ENCODE results near the gene RARRES2.
A peak's percentile ranks its signal among the peaks of the same experiment; 100 is the strongest.

The RARRES2 gene

DNA sequence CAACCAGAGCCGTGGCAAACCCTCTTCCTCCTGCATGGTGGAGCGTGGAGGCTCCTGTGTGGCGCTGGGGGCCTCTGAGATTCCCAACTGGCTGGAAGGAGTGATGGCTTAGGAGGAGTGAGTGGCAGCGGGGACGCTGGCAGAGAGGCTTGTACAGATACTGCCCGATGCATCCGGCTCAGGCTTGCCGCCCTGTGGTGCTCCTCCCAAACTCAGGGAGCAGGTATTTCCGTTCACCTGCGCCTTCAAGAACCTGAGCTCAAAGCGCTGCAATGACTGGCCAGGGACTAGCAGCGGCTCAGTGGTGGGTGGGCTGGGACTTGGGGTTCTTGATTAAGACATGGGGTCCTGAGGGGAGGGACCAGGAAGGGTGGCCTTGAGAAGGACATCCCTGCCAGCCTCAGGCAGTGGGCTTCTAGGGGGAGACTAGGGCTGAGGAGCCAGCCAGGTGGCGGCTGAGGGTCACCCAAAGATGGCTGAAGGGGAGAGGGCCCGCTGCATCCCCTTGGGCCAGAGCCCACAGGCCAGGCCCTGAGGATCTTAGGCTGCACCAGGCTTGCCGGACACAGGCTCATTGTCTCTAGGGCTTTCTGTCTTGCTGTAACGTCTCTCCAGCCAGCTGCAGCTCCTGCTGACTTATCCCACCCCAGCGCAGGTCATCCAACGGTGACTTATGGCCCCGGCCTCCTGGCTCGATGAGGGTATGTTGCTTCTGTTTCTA lies 40.9 kb upstream of the RARRES2 start:
- peak overlapping the region; percentile 7; the same call in 1 of the 2 replicates for H3K9ac ChIP-seq (ENCODE audit: low read length)
- H3K27ac ChIP-seq (ENCODE audit: low read depth, low read length), result peak overlapping the region; percentile 33
- no peaks in the 10 kb centered on the region for H3K36me3 ChIP-seq (ENCODE audit: low read length)
- no peak overlapping the region for H2AFZ ChIP-seq (ENCODE audit: low read depth, low read length, severe bottlenecking)
- no peaks in the 10 kb centered on the region for H3K9me3 ChIP-seq (ENCODE audit: insufficient read depth, low read length)
- H3F3A ChIP-seq (ENCODE audit: insufficient read depth), result peaks cover 13% of the 10 kb centered on the region
- TF ChIP-seq EZH2phosphoT487 (conservative IDR thresholded peaks at IDR 0.05; ENCODE audit: low read length), result no peak
- TF ChIP-seq, protein P1, sequence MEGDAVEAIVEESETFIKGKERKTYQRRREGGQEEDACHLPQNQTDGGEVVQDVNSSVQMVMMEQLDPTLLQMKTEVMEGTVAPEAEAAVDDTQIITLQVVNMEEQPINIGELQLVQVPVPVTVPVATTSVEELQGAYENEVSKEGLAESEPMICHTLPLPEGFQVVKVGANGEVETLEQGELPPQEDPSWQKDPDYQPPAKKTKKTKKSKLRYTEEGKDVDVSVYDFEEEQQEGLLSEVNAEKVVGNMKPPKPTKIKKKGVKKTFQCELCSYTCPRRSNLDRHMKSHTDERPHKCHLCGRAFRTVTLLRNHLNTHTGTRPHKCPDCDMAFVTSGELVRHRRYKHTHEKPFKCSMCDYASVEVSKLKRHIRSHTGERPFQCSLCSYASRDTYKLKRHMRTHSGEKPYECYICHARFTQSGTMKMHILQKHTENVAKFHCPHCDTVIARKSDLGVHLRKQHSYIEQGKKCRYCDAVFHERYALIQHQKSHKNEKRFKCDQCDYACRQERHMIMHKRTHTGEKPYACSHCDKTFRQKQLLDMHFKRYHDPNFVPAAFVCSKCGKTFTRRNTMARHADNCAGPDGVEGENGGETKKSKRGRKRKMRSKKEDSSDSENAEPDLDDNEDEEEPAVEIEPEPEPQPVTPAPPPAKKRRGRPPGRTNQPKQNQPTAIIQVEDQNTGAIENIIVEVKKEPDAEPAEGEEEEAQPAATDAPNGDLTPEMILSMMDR (IDR thresholded peaks at IDR 0.05; ENCODE audit: insufficient read depth, low read length, poor library complexity, severe bottlenecking), result no peak
- no peak overlapping the region for H3K4me3 ChIP-seq (ENCODE audit: insufficient read depth, low read length, poor library complexity, severe bottlenecking)
- H3K9me2 ChIP-seq (replicated peaks; ENCODE audit: insufficient read depth, low read length), result no peaks in the 10 kb centered on the region
- no peaks in the 10 kb centered on the region for H3K27me3 ChIP-seq (ENCODE audit: low read length)
- H3K79me2 ChIP-seq (ENCODE audit: insufficient read depth, low read length), result 0 out of 2 replicates have a peak, but pooled peaks cover 3% of the 10 kb centered on the region
- peak overlapping the region; percentile 32 for H3K4me2 ChIP-seq (ENCODE audit: low read depth, low read length, poor library complexity, severe bottlenecking)
- no peaks in the 10 kb centered on the region for H4K20me1 ChIP-seq (ENCODE audit: low read depth, low read length)

DNA sequence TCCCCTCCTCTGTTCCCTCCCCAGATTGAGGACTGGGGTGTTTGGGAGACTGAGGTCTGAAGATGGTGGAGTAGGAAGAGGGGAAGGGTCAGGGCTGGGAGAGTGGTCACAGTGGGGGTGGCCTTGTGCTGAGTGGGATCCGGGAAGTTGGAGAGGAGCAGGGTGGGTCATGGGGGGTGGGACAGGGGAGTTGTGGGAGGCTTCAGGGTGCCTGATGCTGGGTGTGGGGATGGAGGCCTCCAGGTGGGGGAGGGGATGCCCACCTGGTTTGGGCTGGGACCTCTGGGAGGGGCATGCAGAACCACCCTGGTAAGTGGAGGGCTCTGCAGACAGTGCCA lies 40.3 kb upstream of the RARRES2 start:
- TF ChIP-seq, protein P1 (IDR thresholded peaks at IDR 0.05; ENCODE audit: insufficient read depth, low read length, poor library complexity, severe bottlenecking), result no peak
- TF ChIP-seq EZH2phosphoT487 (conservative IDR thresholded peaks at IDR 0.05; ENCODE audit: low read length), result no peak
- Histone ChIP-seq H3K9me2 (replicated peaks; ENCODE audit: insufficient read depth, low read length) (no peaks in the 10 kb centered on the region), H3K9ac (ENCODE audit: low read length) (no peak overlapping the region), H3K36me3 (ENCODE audit: low read length) (no peaks in the 10 kb centered on the region), H3K4me3 (ENCODE audit: insufficient read depth, low read length, poor library complexity, severe bottlenecking) (no peak overlapping the region), H4K20me1 (ENCODE audit: low read depth, low read length) (no peaks in the 10 kb centered on the region), H3K27me3 (ENCODE audit: low read length) (no peaks in the 10 kb centered on the region), H3K4me2 (ENCODE audit: low read depth, low read length, poor library complexity, severe bottlenecking) (peak overlapping the region; percentile 32), H3K79me2 (ENCODE audit: insufficient read depth, low read length) (0 out of 2 replicates have a peak, but pooled peaks cover 3% of the 10 kb centered on the region), H3K9me3 (ENCODE audit: insufficient read depth, low read length) (no peaks in the 10 kb centered on the region), H2AFZ (ENCODE audit: low read depth, low read length, severe bottlenecking) (no peak overlapping the region), H3K27ac (ENCODE audit: low read depth, low read length) (peak overlapping the region; percentile 33; the same call in 1 of the 2 replicates), H3F3A (ENCODE audit: insufficient read depth) (peaks cover 13% of the 10 kb centered on the region)

DNA sequence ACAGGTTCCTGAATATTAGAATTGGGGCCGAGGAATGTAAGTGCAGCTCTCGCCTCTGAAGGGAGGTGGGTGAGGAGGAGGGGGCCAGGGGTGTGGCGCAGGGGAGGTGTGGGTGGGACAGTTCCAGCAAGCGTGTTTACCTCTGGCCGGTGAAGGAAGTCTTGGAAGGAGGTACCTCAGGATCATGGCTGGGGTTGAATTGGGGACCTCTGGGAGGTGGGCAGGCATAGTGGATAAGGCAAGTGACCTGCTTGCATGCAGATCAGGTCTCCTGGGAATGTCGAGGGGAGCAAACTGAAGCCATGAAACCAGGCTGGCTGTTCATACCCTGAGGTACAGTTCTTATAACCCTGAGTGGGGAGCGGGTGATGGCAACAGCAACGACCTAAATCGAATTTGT lies 39.7 kb upstream of the RARRES2 start:
- no peaks in the 10 kb centered on the region for H3K9me2 ChIP-seq (replicated peaks; ENCODE audit: insufficient read depth, low read length)
- no peak for TF ChIP-seq EZH2phosphoT487 (conservative IDR thresholded peaks at IDR 0.05; ENCODE audit: low read length)
- TF ChIP-seq, protein P1 (IDR thresholded peaks at IDR 0.05; ENCODE audit: insufficient read depth, low read length, poor library complexity, severe bottlenecking), result no peak
- no peak overlapping the region for H3K4me3 ChIP-seq (ENCODE audit: insufficient read depth, low read length, poor library complexity, severe bottlenecking)
- H3K79me2 ChIP-seq (ENCODE audit: insufficient read depth, low read length), result 0 out of 2 replicates have a peak, but pooled peaks cover 3% of the 10 kb centered on the region
- H3K27ac ChIP-seq (ENCODE audit: low read depth, low read length), result peak overlapping the region; percentile 33; the same call in 1 of the 2 replicates
- H3K27me3 ChIP-seq (ENCODE audit: low read length), result no peaks in the 10 kb centered on the region
- H4K20me1 ChIP-seq (ENCODE audit: low read depth, low read length), result no peaks in the 10 kb centered on the region
- no peaks in the 10 kb centered on the region for H3K9me3 ChIP-seq (ENCODE audit: insufficient read depth, low read length)
- no peak overlapping the region for H3K9ac ChIP-seq (ENCODE audit: low read length)
- H3F3A ChIP-seq (ENCODE audit: insufficient read depth), result peaks cover 17% of the 10 kb centered on the region
- no peak overlapping the region for H2AFZ ChIP-seq (ENCODE audit: low read depth, low read length, severe bottlenecking)
- H3K4me2 ChIP-seq (ENCODE audit: low read depth, low read length, poor library complexity, severe bottlenecking), result peak overlapping the region; percentile 82
- no peaks in the 10 kb centered on the region for H3K36me3 ChIP-seq (ENCODE audit: low read length)

Measured in SU-DHL-6 (cell line).